Esophagus muscularis mucosa (tissue), 4 donors: ENCODE results near the gene LMX1A. TPM values are rescaled to one million over a fixed set of nuclear protein-coding genes. Genes with fewer than 3 reads are reported as not detected.

Source experiments
- DNase-seq: peaks from one replicate; pipeline ENCODE4 v3.0.0-alpha.2; 2017; ENCODE audit errors: extremely low spot score
- H3K27ac ChIP-seq, 4 donors: fragments of 200-600 bp; sonication (generic); replicated peaks in 1 of 4; 1 replicate in 3 of 4; 2 replicates in 1 of 4; pipeline ENCODE4 v1.5.1; 2016 to 2019; ENCODE audit warnings: mild to moderate bottlenecking in 1 of 4
- H3K27me3 ChIP-seq, 4 donors: fragments of 200-600 bp; sonication (generic); one replicate each; pipeline versions ENCODE4 v1.5.1 to v1.6.0; 2016 to 2019
- H3K36me3 ChIP-seq, 4 donors: fragments of 200-600 bp; sonication (generic); one replicate each; pipeline ENCODE4 v1.5.1; 2016 to 2019
- H3K4me1 ChIP-seq, 4 donors: fragments of 200-600 bp; sonication (generic); one replicate each; pipeline ENCODE4 v1.5.1; 2016 to 2019
- H3K4me3 ChIP-seq, 4 donors: fragments of 200-600 bp; sonication (generic); 1 replicate in 2 of 4; 2 replicates in 2 of 4; pipeline ENCODE4 v1.5.1; 2016 to 2019; ENCODE audit warnings: mild to moderate bottlenecking in 4 of 4, moderate library complexity in 1 of 4
- H3K9me3 ChIP-seq, 4 donors: fragments of 200-600 bp; sonication (generic); 1 replicate in 3 of 4; 2 replicates in 1 of 4; pipeline ENCODE4 v1.5.1; 2016 to 2019
- CTCF ChIP-seq, 3 experiments: fragments of 200-600 bp in 2 of 3; fragments of 450-650 bp in 1 of 3; sonication (generic) in 2 of 3; IDR thresholded peaks; one replicate each; pipeline ENCODE4 v1.5.1; 2017 to 2019; ENCODE audit warnings: antibody characterized with exemption in 3 of 3, mild to moderate bottlenecking in 2 of 3, moderate library complexity in 1 of 3
- EP300 ChIP-seq: sonication (generic); formaldehyde crosslinking; IDR thresholded peaks from one replicate; pipeline ENCODE4 v1.6.1; 2017; ENCODE audit warnings: antibody characterized with exemption
- POLR2A ChIP-seq: fragments of 450-650 bp; IDR thresholded peaks from one replicate; pipeline ENCODE4 v1.6.1; 2017; ENCODE audit warnings: antibody characterized with exemption, moderate library complexity, mild to moderate bottlenecking, low read depth
- POLR2AphosphoS5 ChIP-seq, 2 donors: sonication (generic); formaldehyde crosslinking; IDR thresholded peaks; one replicate each; pipeline ENCODE4 v1.6.1; 2017; ENCODE audit warnings: antibody characterized with exemption in 2 of 2
- WGBS: methylation state at CpG from one replicate; pipeline ENCODE4 v1.1.5; 2018; 5-methylcytosine and 5-hydroxymethylcytosine counted together
- intact Hi-C: fragments of 100-400 bp; cut with DNase I; formaldehyde crosslinking; loops from one replicate; pipeline ENCODE4 v1.15.1; 2023
- total RNA-seq, 4 donors: library from RNA; depleted of rRNA; stranded (reverse); fragments of >200 nt; gene quantifications; one replicate each; pipeline versions ENCODE4 v1.1.0 to v1.2.1, GENCODE V29; 2016

Gene LMX1A
- total RNA-seq, 4 donors from 2014 or later, result 0.32 to 0.98 (median 0.33) TPM; not detected in 1

GRCh38 chr1:165257969-165258459, 98.5 kb downstream of the LMX1A start:
- H3K27ac ChIP-seq, result no peak overlapping the region
- no peaks in the 10 kb centered on the region for H3K9me3 ChIP-seq
- TF ChIP-seq CTCF (IDR thresholded peaks at IDR 0.05), result peak; percentile 47 to 54 (median 50)
- TF ChIP-seq POLR2A, result no peak
- TF ChIP-seq POLR2AphosphoS5 (IDR thresholded peaks at IDR 0.05), result no peak
- WGBS, result 43% methylated on average over 3 of the region's 3 CpGs
- peaks cover 0 to 7% (median 0%) of the 10 kb centered on the region in 4 donors for H3K27me3 ChIP-seq
- intact Hi-C loops, result no loop called here
- no peak overlapping the region for H3K4me3 ChIP-seq
- no peak for DNase-seq
- no peaks in the 10 kb centered on the region for H3K36me3 ChIP-seq
- H3K4me1 ChIP-seq, result peaks cover 0 to 30% (median 13%) of the 10 kb centered on the region in 4 donors

- peaks cover 0 to 24% (median 10%) of the 10 kb centered on the region in 4 donors for H3K4me1 ChIP-seq
- H3K4me3 ChIP-seq, result no peak overlapping the region
- WGBS, result 37% methylated on average over 3 of the region's 3 CpGs
- H3K27ac ChIP-seq, result no peak overlapping the region
- no peak for DNase-seq
- peaks cover 0 to 7% (median 0%) of the 10 kb centered on the region in 4 donors for H3K27me3 ChIP-seq
- no peak for TF ChIP-seq EP300
- TF ChIP-seq POLR2A, result no peak
- no peak for TF ChIP-seq POLR2AphosphoS5 (IDR thresholded peaks at IDR 0.05)
- TF ChIP-seq CTCF (IDR thresholded peaks at IDR 0.05), result no peak
- H3K9me3 ChIP-seq, result no peaks in the 10 kb centered on the region
- no peaks in the 10 kb centered on the region for H3K36me3 ChIP-seq
- intact Hi-C loops, result no loop called here
These were observed 101.5 kb downstream of the LMX1A start for GRCh38 chr1:165254896-165255625.

GRCh38 chr1:165254376-165254775, 102.1 kb downstream of the LMX1A start:
- TF ChIP-seq POLR2A (no peak), CTCF (IDR thresholded peaks at IDR 0.05) (no peak), EP300 (no peak), POLR2AphosphoS5 (IDR thresholded peaks at IDR 0.05) (no peak)
- Histone ChIP-seq H3K27me3 (peaks cover 0 to 8% (median 0%) of the 10 kb centered on the region in 4 donors), H3K4me1 (peaks cover 0 to 17% (median 3%) of the 10 kb centered on the region in 4 donors), H3K4me3 (no peak overlapping the region), H3K27ac (no peak overlapping the region), H3K9me3 (no peaks in the 10 kb centered on the region), H3K36me3 (no peaks in the 10 kb centered on the region)
- intact Hi-C loops, result no loop called here
- 83% methylated on average over 4 of the region's 4 CpGs for WGBS
- no peak for DNase-seq

GRCh38 chr1:165253818-165254254, 102.7 kb downstream of the LMX1A start:
- DNase-seq, result no peak
- Histone ChIP-seq H3K27me3 (peaks cover 0 to 14% (median 0%) of the 10 kb centered on the region in 4 donors), H3K9me3 (no peaks in the 10 kb centered on the region), H3K4me1 (peaks cover 0 to 12% (median 3%) of the 10 kb centered on the region in 4 donors), H3K36me3 (no peaks in the 10 kb centered on the region), H3K4me3 (no peak overlapping the region), H3K27ac (no peak overlapping the region)
- intact Hi-C loops, result no loop called here
- 63% methylated on average over 2 of the region's 2 CpGs for WGBS
- no peak for TF ChIP-seq POLR2A

- Histone ChIP-seq H3K9me3 (no peaks in the 10 kb centered on the region), H3K4me1 (no peaks in the 10 kb centered on the region), H3K27ac (no peak overlapping the region), H3K4me3 (no peak overlapping the region), H3K27me3 (peaks cover 0 to 16% (median 0%) of the 10 kb centered on the region in 4 donors), H3K36me3 (no peaks in the 10 kb centered on the region)
- no peak for DNase-seq
- 75% methylated on average over 5 of the region's 5 CpGs for WGBS
- TF ChIP-seq CTCF (IDR thresholded peaks at IDR 0.05), result no peak
- no peak for TF ChIP-seq POLR2AphosphoS5 (IDR thresholded peaks at IDR 0.05)
- no peak for TF ChIP-seq EP300
- TF ChIP-seq POLR2A, result no peak
- intact Hi-C loops, result no loop called here
These were observed 107.4 kb downstream of the LMX1A start for GRCh38 chr1:165248969-165249571.
